ENCODE measurements around the gene PKN2.

The PKN2 gene

DNA sequence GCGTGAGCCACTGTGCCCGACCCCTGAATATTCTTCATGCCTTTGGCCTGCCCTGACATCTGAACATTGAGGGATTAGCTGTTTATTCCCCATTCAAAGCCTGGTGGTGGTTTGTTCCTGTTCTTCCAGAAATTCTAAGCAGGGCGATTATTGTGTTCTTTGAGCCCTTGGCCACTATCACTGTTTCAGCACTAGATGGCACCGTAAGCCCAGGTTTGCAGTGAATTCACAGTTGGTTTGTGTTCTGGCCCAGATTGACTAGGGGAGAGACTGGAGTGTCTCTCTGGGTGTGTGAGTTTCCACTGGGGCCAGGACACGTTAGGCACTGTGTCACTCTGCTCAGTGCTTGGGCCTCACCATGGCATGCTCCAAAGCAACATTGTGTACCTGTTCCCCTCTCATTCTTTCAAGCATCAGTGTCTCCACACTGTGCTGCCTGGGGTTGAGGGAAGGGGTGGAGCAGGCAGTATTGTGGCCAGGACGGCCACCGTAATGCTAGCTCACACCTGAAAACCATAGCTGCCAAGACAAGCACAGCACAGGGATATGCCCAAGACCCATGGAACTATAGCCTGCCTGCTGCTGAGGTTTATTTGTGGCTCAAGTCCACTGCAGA lies 52.7 kb downstream of the PKN2 start:
- no peak for DNase-seq

DNA sequence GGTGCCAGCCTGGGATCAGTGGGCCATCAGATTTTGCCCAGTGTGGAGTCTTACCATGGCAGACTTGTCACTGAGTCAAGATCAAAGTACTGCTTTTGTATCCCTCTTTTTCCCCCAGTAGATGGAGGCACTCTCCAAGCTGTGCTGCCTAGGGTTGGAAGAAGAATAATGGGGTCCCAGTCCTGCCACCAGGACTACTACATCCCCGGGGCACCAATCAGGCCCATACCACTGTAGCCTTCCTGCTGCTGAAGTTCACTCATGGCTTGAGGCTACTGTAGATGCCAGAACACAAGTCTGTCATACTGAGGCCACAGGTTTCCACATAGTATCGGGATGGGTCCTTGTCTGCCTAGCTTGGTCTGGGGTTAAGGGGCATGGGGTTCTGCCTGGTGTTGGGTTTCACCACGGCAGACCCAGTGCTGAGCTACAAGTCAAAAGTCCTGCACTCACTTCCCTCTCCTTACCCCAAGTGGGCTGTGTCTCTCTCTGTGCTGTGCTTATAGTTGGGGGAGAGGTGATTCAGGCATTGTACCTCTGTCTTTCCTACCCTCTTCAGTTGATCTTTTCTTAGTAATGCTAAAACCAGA lies 53.4 kb downstream of the PKN2 start:
- no peak for DNase-seq

DNA sequence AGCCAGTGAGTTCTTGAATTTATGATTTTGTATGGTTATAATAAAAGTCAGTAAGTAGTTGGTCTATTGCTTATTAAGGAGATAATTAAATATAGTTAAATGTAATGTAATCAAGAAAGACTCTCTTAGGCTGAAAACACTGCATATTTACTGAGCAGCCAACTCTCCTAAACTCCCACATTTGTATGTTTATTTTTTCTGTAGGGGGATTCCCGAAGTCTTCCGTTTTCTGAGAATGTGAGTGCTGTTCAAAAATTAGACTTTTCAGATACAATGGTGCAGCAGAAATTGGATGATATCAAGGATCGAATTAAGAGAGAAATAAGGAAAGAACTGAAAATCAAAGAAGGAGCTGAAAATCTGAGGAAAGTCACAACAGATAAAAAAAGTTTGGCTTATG lies 56.7 kb downstream of the PKN2 start:
- no peak for DNase-seq

DNA sequence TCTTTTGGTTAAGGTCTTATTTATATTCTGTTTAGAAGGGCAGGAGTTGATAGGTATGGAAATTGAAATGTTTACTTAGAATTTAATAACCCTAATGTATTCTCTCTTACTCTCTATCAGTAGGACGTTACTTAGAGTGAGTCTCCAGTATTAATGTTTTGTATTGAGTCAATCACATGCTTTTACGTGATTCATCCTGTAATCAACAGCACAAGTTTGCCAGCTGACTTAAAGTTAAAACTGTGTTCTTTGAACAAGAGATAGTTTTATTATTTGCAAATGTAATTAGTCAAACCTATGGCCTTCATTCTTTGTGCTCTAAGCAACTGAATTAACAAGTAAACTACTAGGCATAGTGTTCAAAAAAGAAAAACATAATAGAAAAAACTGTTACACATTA lies 57.3 kb downstream of the PKN2 start:
- no peak for DNase-seq

DNA sequence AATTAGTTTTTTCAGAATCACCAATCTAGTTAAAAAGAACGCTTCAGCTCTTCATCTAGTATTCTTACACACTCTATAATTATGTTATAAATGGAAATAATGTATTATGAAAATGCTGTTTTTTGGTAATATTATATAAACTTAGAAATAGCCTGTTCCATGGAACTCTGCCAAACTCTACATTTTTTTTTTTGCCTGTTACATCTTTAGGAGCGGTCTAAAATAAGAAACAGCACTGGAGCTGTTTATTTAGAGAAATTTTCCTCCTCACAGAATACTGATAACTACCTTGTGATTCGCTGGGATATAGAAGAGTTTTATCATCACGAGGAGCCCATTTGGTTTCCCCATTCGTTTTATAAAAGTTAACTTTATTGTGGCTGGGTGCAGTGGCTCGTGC lies 58.5 kb downstream of the PKN2 start:
- DNase-seq: no peak

DNA sequence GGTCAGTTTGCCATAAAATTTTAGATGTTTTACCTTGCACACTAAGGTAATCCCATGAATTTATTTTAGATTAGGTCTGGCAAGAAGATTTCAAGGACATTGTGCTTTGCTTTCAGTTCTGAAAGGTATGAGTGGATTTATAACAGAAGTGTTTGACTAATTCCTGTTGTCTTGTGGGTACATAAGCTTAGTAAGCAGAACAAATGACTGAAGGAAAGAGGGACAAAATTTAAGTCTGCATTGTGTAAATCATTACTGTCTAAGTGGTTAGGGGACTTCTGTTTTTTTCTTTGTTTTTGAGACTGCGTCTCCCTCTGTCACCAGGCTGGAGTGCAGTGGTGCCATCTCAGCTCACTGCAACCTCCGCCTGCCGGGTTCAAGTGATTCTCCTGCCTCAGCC lies 60.1 kb downstream of the PKN2 start:
- no peak for DNase-seq

DNA sequence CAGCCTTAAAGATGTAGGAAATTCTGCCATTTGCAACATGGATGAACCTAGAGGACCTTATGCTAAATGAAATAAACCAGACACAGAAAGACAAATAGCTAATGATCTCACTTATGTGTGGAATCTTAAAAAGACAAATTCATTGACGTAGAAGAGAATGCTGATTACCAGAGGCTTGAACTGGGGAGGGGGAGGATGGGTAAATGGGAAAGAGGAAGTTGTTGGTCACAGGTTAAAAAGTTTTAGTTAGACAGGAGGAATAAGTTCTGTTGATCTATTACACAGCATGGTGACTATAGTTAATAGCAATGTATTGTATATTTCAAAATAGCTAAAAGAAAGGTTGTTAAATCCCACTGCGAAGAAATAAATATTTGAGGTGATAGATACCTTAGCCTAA lies 62.8 kb downstream of the PKN2 start:
- DNase-seq: no peak

DNA sequence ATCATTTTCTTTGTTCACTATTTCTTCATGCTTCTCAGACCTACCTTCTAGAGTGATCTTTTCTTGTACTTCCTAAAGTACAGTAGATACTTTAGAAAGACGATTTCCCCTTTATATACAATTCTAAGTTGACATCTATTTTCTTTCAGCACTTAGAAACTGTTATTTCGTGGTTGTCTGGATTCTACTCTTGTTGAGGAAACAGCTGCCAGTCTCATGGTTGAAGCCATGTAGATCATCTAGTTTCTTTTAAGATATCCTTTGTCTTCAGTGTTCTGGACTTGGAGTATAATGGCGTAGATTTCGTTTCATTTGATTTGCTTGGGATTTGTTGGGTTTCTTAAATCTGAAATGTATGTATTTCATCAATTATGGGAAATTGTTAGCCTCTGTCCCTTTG lies 67.6 kb downstream of the PKN2 start:
- DNase-seq: no peak

DNA sequence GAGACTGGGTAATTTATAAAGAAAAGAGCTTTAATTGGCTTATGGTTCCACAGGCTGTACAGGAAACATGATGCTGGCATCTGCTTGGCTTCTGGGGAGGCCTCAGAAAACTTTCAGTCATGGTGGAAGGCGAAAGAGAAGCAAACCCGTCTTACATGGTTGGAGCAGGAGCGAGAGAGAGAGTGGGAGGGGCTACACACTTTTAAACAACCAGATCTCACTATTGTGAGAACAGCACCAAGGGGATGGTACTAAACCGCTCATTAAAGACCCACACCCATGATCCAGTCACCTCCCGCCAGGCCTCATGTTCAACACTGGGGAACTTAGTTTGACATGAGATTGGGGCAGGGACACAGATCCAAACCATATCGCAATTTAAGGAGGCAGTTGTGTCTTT lies 69.4 kb downstream of the PKN2 start:
- DNase-seq: no peak

DNA sequence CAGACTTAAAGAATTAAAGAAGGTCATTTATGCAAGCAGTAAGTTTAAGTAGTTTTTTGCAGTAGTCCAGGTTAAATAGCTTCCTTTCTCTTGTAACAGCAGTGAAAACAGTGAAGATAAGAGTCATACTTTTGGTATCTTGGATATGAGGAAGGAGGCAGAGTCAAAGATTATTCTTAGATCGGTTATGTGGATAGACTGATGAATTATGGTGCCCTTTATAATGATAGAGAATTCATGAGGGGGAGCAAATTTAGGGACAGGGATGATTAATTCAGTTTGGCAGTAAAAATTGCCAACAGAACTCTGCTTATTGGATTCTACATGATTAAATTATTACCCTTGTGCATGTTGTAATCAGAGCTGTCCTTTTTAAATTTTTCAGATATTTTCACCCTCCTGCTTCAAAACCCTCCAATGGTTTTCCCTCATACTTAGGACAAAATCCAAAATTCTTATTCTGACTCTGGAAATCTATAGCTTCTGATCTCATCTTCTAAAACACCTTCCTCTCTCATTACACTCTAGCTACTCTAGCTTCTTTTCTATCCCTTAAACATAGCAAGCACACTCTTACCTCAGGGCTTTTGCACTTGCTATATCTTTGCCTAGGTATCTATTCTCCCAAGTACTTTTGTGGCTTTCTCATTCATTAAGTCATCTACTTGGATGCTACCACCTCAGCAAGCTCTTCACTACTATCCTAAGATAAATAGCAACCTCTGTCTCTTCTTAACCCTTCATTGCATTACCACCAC lies 79.8 kb downstream of the PKN2 start:
- DNase-seq: no peak

DNA sequence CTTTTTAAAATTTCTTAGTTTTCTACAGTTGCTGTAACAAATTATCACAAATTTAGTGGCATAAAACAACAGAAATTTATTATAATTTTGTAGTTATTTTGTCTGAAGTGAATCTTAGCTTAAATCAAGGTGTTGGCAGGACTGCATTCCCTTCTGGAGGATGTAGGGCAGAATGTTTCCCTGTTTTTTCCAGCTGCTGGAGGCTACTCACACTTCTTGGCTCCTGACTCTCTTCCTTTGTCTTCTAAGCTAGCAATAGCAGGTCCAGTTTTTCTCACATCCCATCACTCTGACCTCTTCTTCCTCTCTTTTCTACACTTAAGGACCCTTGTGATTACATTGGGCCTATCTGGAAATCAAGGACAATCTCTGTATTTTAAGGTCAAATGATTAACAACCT lies 84.1 kb downstream of the PKN2 start:
- no peak for DNase-seq

DNA sequence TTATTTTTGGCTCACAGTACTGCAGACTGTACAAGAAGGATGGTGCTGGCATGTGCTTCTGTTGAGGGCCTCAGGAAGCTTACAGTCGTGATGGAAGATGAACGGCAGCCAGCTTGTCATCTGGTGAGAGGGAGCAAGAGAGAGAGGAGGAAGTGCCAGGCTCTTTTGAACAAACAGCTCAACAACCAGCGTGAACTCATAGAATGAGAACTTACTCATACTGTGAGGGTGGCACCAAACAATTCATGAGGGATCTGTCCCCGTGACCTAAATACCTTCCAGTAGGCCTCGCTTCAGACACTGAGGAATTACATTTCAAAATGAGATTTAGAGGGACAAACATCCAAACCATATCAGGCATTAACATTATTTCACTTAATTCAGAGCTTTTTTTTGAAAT lies 84.7 kb downstream of the PKN2 start:
- DNase-seq: no peak

DNA sequence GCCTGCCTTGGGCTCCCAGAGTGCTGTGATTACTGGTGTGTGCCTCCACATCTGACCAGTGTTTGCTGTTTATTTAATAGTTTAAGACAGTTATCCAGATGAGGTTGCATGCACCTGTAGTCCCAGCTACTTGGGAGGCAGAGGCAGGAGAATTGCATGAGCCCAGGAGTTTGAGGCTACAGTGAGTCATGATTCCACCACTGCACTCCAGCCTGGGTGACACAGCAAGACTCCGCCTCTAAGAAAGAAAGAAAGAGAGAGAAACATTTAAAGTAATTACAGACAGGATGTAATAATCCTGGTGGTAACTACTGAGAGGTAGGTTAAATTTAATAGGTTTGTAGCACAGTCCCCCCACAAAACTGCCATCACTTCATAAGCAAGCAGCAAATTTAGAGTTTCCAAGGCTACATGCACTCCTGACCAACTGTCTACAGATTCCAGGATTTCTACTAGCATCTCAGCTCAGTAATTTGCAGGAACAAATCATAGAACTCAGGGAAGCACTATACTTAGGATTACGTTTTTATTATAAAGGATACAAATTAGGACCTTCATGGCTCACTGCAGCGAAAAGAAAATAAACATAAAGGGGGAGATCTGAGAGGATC lies 89.6 kb downstream of the PKN2 start:
- DNase-seq: no peak

DNA sequence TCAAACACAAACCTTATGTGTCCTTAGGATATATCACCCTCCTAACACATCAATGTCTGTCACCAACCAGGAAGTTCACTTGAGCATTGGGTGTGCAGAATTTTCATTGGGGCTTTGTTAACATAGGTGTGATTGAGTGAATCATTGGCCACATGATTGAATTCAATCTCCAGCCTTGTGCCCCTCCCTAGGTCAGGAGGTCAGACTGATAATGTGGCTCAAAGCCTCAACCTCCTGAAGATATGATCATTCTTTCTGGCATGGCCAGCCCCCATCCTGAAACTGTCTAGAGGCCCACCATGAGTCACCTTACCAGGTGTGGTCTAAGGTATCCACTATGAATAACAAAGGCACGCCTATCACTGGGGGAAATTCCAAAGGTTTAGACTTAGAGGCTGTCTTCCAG lies 90.1 kb downstream of the PKN2 start:
- no peak for DNase-seq

DNA sequence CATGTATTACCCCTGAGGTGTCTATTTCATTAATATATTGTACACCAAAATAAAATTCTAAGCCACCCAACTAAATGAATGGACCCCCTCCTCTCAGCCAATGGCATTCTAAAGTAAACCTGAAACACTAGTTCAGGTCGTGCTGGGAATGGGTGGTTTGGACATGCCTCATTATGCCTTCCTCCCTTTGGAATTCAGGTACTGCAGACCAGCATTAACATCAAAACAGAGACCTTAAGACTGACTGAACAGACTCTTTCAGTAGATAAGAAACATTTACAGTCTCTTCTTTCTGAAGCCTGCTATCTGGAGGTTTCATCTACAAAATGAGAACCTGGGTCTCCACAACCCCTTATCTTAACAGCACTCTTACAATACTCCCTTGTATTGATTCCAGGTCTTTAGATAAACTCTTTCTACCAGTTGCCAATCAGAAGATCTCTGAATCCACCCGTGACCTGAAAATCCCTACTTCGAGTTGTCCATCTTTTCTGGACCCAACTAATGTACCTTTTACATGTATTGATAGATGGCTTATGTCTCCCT lies 93.6 kb downstream of the PKN2 start:
- DNase-seq: no peak

DNA sequence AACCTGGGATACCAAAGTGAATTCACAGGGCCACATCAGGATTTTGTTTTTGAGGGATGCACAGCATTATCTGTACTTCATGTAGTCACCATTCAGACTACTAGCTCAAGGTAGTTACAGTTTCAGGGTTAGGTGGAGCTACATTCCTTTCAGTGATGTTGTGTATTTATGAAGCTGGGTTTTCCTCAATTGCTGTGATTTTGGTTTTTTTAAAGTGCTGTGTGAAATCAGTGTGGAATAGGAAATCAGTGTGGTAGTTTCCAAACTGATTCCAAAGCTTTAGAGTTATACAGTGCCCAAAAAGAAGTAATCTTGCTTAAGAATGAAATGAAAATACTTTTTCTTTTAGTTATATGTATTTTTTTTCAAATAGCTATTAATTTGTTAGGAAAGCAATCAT lies 95.8 kb downstream of the PKN2 start:
- no peak for DNase-seq

DNA sequence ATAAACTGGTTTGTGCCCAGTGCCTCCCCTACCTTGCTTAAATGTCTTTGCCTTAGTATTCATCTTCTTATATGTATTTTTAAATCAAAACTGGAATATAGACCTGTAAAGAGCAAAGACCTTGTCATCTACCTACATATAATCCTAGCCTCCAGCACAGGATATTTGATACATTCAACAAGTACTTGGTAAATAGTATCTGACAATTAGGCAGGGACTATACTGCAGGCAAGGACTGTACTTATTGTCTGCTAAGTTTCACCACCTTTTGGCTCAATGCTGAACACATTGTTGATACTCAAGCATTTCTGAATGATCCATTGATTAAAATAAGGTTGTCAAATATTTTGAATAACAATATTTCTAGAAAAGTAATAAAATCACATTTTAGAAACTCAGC lies 96.4 kb downstream of the PKN2 start:
- no peak for DNase-seq

DNA sequence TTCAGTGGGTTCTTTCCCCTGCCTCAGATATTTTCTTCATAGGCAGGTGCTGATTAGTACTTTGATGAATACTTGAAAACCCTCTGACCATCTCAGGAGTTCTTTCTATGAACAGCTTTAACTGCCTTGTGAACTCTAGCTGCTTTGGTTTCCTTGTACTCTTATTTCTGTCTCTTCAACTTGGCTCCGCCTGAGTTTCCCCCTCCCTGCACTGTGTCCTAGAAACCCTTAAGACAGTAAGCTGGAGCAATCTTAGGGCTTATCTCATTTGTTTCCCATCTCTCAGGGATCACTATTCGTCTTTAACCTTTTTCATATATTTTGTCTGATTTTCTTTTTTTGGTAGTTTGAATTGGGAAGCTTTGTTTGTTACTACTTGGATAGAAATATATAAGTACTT lies 99.1 kb downstream of the PKN2 start:
- no peak for DNase-seq

DNA sequence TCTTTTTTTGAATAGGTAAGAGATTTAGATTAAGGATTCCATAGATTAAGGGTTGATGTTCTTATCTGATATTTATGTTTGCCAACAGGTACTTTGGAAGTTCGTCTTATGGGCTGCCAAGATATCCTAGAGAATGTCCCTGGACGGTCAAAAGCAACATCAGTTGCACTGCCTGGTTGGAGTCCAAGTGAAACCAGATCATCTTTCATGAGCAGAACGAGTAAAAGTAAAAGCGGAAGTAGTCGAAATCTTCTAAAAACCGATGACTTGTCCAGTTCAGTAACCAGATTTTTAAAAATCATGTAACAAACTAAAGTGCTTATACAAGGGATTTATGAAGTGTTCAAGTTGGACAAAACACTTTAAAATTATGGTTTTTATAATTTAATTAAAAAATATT lies 100.5 kb downstream of the PKN2 start:
- DNase-seq: no peak

DNA sequence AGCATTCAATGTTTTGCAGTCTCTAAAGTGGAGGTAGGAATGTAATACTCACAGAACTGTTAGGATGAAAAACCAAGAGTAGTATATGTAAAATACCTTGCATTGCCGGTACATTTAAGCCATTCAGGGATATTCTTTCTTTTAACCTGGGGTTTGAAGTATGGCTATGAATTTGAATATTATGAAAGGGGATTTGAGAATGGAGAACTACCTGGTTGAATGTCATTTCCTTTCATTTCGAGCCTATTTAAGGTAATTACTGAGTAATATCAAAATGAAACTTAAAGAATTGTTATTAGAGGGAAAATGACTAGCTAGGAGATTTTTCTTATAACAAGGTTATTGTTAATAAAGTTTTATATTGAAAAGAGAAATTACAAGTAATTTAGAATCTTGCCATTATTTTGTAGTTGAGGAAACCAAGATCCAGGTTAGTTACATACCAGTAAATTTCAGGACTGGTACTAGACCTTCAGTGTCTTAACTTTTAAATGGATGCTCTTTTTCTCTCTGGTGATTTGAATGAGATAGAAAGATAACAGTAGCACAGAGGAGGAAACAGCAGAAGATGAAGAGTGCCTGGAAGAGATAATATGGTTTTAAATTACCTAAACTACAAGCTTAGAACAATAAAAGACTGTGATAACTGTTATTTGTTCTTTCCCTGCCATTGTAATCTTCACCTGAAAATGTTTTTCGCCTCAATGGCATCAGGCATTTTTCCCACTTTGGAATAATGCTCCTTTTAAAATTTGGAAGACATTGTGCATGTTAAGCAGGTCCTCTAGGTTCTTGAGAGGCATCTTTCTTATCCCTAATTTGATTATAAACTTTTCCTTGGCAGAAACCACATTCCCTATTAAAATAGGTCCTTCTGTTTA lies 103.2 kb downstream of the PKN2 start:
- no peak for DNase-seq

DNA sequence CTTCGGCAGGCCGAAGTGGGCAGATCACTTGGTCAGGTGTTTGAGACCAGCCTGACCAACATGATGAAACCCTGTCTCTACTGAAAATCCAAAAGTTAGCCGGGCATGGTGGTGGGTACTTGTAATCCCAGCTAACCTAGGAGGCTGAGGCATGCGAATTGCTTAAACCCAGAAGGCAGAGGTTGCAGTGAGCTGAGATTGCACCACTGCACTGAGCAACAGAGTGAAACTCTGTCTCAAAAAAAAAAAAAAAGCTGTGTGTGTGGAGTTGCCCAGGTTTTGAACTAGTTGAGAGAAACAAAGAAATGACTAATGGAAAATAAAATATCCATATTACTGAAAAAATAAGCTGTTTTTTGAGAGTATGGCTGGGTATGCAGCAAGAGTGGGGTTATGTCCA lies 107.1 kb downstream of the PKN2 start:
- no peak for DNase-seq

DNA sequence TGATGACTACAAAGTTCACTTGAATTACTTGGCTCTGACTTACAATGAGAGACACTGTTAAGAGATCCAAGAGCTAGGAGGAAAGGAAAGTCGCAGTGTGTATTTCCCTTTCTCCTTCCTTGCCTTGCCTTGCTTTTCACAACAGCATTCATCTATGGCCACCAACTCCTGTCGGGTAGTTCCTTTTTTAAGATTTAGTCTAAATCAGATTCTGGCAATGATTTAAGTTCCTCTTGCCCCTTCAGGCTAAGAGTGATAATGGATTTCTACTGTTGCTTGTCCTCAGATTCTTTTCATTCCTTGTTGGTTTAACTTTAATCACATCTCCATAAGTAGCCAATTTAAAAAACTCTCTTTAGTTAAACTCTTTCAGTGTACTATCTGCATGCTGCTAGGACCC lies 115.4 kb downstream of the PKN2 start:
- DNase-seq: no peak
